Right atrium auricular region (tissue), 2 donors: Measurements from ENCODE around the gene KCNMA1. TPM values are rescaled to one million over a fixed set of nuclear protein-coding genes. Genes with fewer than 3 reads are reported as not detected.

ENCODE experiments used
- DNase-seq: peaks from one replicate; pipeline ENCODE4 v3.0.0-alpha.2; 2019; ENCODE audit warnings: low spot score
- H3K27ac ChIP-seq, 2 donors: fragments of 200-600 bp; sonication (generic); 1 replicate in 1 of 2; 2 replicates in 1 of 2; pipeline ENCODE4 v1.5.1; 2016 to 2019
- H3K27me3 ChIP-seq, 2 donors: fragments of 200-600 bp; sonication (generic); one replicate each; pipeline versions ENCODE4 v1.5.1 to v1.6.0; 2017 to 2019
- H3K36me3 ChIP-seq: fragments of 200-600 bp; sonication (generic); one replicate; pipeline ENCODE4 v1.5.1; 2016
- H3K4me1 ChIP-seq, 2 donors: fragments of 200-600 bp; sonication (generic); one replicate each; pipeline versions ENCODE4 v1.5.1 to v1.6.0; 2017 to 2019
- H3K4me3 ChIP-seq, 2 donors: fragments of 200-600 bp; sonication (generic); 1 replicate in 1 of 2; 2 replicates in 1 of 2; pipeline ENCODE4 v1.5.1; 2017 to 2019; ENCODE audit warnings: mild to moderate bottlenecking in 1 of 2, moderate library complexity in 1 of 2
- H3K9me3 ChIP-seq, 2 donors: fragments of 200-600 bp; sonication (generic); one replicate each; pipeline ENCODE4 v1.5.1; 2019
- CTCF ChIP-seq, 2 donors: fragments of 200-600 bp; sonication (generic); IDR thresholded peaks; one replicate each; pipeline ENCODE4 v1.5.1; 2019; ENCODE audit warnings: antibody characterized with exemption in 2 of 2
- total RNA-seq, 2 donors: library from RNA; depleted of rRNA; stranded (reverse); fragments of >200 nt; gene quantifications; one replicate each; pipeline ENCODE4 v1.1.0, GENCODE V29; 2016

Gene KCNMA1
- total RNA-seq, 2 donors from 2014 or later: 2.3 to 3.5 TPM

GRCh38 chr10:77605466-77605865 is 32.1 kb downstream of the KCNMA1 start:
- Histone ChIP-seq H3K27me3 (no peaks in the 10 kb centered on the region), H3K4me1 (no peaks in the 10 kb centered on the region), H3K27ac (no peak overlapping the region), H3K4me3 (no peak overlapping the region), H3K9me3 (no peaks in the 10 kb centered on the region), H3K36me3 (no peaks in the 10 kb centered on the region)
- TF ChIP-seq CTCF (IDR thresholded peaks at IDR 0.05): no peak
- no peak for DNase-seq

GRCh38 chr10:77604941-77605351 is 32.7 kb downstream of the KCNMA1 start:
- no peaks in the 10 kb centered on the region for H3K36me3 ChIP-seq
- no peaks in the 10 kb centered on the region for H3K27me3 ChIP-seq
- no peaks in the 10 kb centered on the region for H3K9me3 ChIP-seq
- H3K4me1 ChIP-seq: no peaks in the 10 kb centered on the region
- H3K4me3 ChIP-seq: no peak overlapping the region
- TF ChIP-seq CTCF (IDR thresholded peaks at IDR 0.05): no peak
- DNase-seq: no peak
- H3K27ac ChIP-seq: no peak overlapping the region

- no peaks in the 10 kb centered on the region for H3K27me3 ChIP-seq
- H3K9me3 ChIP-seq: no peaks in the 10 kb centered on the region
- no peak overlapping the region for H3K27ac ChIP-seq
- no peaks in the 10 kb centered on the region for H3K36me3 ChIP-seq
- TF ChIP-seq CTCF (IDR thresholded peaks at IDR 0.05): no peak
- H3K4me3 ChIP-seq: no peak overlapping the region
- H3K4me1 ChIP-seq: no peaks in the 10 kb centered on the region
- DNase-seq: no peak
These were observed 33.5 kb downstream of the KCNMA1 start for GRCh38 chr10:77604063-77604462.

GRCh38 chr10:77603534-77603927 is 34.1 kb downstream of the KCNMA1 start:
- no peak for DNase-seq
- Histone ChIP-seq H3K9me3 (no peaks in the 10 kb centered on the region), H3K27ac (no peak overlapping the region), H3K4me1 (no peaks in the 10 kb centered on the region), H3K36me3 (no peaks in the 10 kb centered on the region), H3K4me3 (no peak overlapping the region), H3K27me3 (no peaks in the 10 kb centered on the region)
- TF ChIP-seq CTCF (IDR thresholded peaks at IDR 0.05): no peak

GRCh38 chr10:77602913-77603533 is 34.6 kb downstream of the KCNMA1 start:
- Histone ChIP-seq H3K36me3 (no peaks in the 10 kb centered on the region), H3K9me3 (no peaks in the 10 kb centered on the region), H3K4me1 (no peaks in the 10 kb centered on the region), H3K4me3 (no peak overlapping the region), H3K27me3 (no peaks in the 10 kb centered on the region), H3K27ac (no peak overlapping the region)
- no peak for DNase-seq
- TF ChIP-seq CTCF (IDR thresholded peaks at IDR 0.05): no peak
